GM21423 (cell line): ENCODE measurements around the gene TP63.

Experiments
- ATAC-seq: cut with Tn5 transposase; IDR thresholded peaks from one replicate; pipeline ENCODE4 v1.9.1; 2021; ENCODE audit warnings: mild to moderate bottlenecking, moderate library complexity; ENCODE audit not compliant: unreplicated experiment

The TP63 gene

GRCh38 chr3:189680723-189681122 lies 49.5 kb downstream of the TP63 start:
- no peak for ATAC-seq

GRCh38 chr3:189683546-189684255 lies 52.5 kb downstream of the TP63 start:
- ATAC-seq = no peak

- ATAC-seq = no peak
Measured at GRCh38 chr3:189684317-189684716, 53.1 kb downstream of the TP63 start.

GRCh38 chr3:189685291-189685690 lies 54.1 kb downstream of the TP63 start:
- no peak for ATAC-seq

GRCh38 chr3:189685860-189686259 lies 54.7 kb downstream of the TP63 start:
- no peak for ATAC-seq

GRCh38 chr3:189687475-189687874 lies 56.3 kb downstream of the TP63 start:
- ATAC-seq = no peak

GRCh38 chr3:189688262-189688661 lies 57.1 kb downstream of the TP63 start:
- ATAC-seq = no peak

- no peak for ATAC-seq
Measured at GRCh38 chr3:189689625-189690024, 58.4 kb downstream of the TP63 start.

GRCh38 chr3:189690237-189690636 lies 59.0 kb downstream of the TP63 start:
- ATAC-seq = no peak

- ATAC-seq = no peak
Measured at GRCh38 chr3:189690672-189691071, 59.5 kb downstream of the TP63 start.

GRCh38 chr3:189695400-189695799 lies 64.2 kb downstream of the TP63 start:
- no peak for ATAC-seq

GRCh38 chr3:189698811-189699210 lies 67.6 kb downstream of the TP63 start:
- no peak for ATAC-seq

- no peak for ATAC-seq
Measured at GRCh38 chr3:189699885-189700284, 68.7 kb downstream of the TP63 start.

- no peak for ATAC-seq
Measured at GRCh38 chr3:189702066-189702646, 71.0 kb downstream of the TP63 start.

GRCh38 chr3:189703865-189704264 lies 72.7 kb downstream of the TP63 start:
- no peak for ATAC-seq

- ATAC-seq = no peak
Measured at GRCh38 chr3:189708375-189708774, 77.2 kb downstream of the TP63 start.

- ATAC-seq = no peak
Measured at GRCh38 chr3:189710620-189711402, 79.6 kb downstream of the TP63 start.

GRCh38 chr3:189712906-189713483 lies 81.8 kb downstream of the TP63 start:
- ATAC-seq = no peak

GRCh38 chr3:189714991-189715961 lies 84.1 kb downstream of the TP63 start:
- no peak for ATAC-seq

GRCh38 chr3:189718215-189718614 lies 87.0 kb downstream of the TP63 start:
- no peak for ATAC-seq
